ENCODE results near the gene NHSL1. TPM values are rescaled to one million over a fixed set of nuclear protein-coding genes. Genes with fewer than 3 reads are reported as not detected.
A peak's percentile ranks its signal among the peaks of the same experiment; 100 is the strongest.

NHSL1 gene
- polyA plus RNA-seq, 3 donors: 0.06 to 2.8 (median 0.51) TPM

DNA sequence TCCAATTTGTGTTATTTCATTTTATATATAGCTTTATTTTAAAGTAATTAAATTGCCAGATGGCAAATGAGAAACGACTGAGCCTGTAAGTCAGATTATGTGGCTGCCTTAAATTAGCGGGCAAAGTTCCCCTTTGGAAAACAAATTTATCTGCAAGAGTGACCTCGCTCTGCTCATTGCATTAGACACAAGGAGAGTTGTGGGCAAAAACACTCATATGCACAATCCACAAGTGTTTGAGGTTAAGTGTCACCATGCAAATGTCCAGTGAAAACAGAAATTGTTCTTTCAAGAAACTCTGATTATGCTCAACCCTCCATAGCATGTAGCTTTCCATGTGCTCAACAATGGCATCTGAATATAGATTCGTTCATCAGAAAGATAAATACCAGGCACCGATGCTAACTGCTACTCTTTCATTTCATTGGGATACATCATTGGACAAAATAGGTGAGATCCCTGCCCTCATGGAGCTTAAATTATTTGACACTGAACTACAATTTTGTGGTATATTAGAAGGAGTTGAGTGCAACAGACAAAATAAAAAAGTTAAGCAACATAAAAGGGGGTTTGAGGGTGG, 1.7 kb upstream of the NHSL1 start:
- no peaks in the 10 kb centered on the region for H4K20me1 ChIP-seq (ENCODE audit: insufficient read depth, low read length)
- H3K9ac ChIP-seq (ENCODE audit: insufficient read depth, low read length, poor library complexity, severe bottlenecking): no peak overlapping the region
- WGBS (ENCODE audit: insufficient coverage): 50% methylated on average over 1 of the region's 5 CpGs
- no peak for DNase-seq
- peaks cover 0 to 3% (median 0%) of the 10 kb centered on the region in 7 donors for H3K9me3 Mint-ChIP-seq
- no peak overlapping the region for H3K4me3 ChIP-seq (replicated peaks in 1 of 3; ENCODE audit: low read depth in 2 of 3, low read length in 3 of 3)
- H3K4me3 Mint-ChIP-seq: no peak overlapping the region
- H3K4me1 ChIP-seq (ENCODE audit: control insufficient read depth in 1 of 2, insufficient read depth in 2 of 2, low read length in 2 of 2): peaks cover 32 to 36% of the 10 kb centered on the region in 2 donors
- H3K27ac Mint-ChIP-seq: no peak overlapping the region
- H3K27ac ChIP-seq (ENCODE audit: low read depth in 1 of 2, low read length in 2 of 2): no peak overlapping the region
- intact Hi-C loops (cut with micrococcal nuclease): loop anchor here in 1 of 2 donors (10.0 kb wide), 1 partner anchor 46 kb away; no protein-coding TSS in a partner anchor
- H2AFZ ChIP-seq (ENCODE audit: insufficient read depth, low read depth, low read length, poor library complexity, severe bottlenecking): no peak overlapping the region
- H3K27me3 Mint-ChIP-seq (ENCODE audit: low read depth in 3 of 3): peaks cover 0 to 2% (median 1%) of the 10 kb centered on the region in 3 donors
- no peaks in the 10 kb centered on the region for H3K9me3 ChIP-seq (replicated peaks in 1 of 2; ENCODE audit: control insufficient read depth in 1 of 2, insufficient read depth in 1 of 2, low read length in 2 of 2)
- H3K36me3 Mint-ChIP-seq: no peaks in the 10 kb centered on the region
- H3K36me3 ChIP-seq (replicated peaks in 1 of 2; ENCODE audit: control insufficient read depth in 1 of 2, insufficient read depth in 2 of 2, low read length in 2 of 2): no peaks in the 10 kb centered on the region
- H3K4me1 Mint-ChIP-seq: peaks cover 51% of the 10 kb centered on the region
- H3K4me2 ChIP-seq (replicated peaks; ENCODE audit: extremely low read depth, low read length, poor library complexity, severe bottlenecking): no peak overlapping the region
- no peaks in the 10 kb centered on the region for H3K79me2 ChIP-seq (ENCODE audit: insufficient read depth, low read length)
- no peaks in the 10 kb centered on the region for H3K27me3 ChIP-seq (ENCODE audit: control insufficient read depth in 2 of 2, insufficient read depth in 2 of 2, low read length in 2 of 2)
- TF ChIP-seq, protein P1, sequence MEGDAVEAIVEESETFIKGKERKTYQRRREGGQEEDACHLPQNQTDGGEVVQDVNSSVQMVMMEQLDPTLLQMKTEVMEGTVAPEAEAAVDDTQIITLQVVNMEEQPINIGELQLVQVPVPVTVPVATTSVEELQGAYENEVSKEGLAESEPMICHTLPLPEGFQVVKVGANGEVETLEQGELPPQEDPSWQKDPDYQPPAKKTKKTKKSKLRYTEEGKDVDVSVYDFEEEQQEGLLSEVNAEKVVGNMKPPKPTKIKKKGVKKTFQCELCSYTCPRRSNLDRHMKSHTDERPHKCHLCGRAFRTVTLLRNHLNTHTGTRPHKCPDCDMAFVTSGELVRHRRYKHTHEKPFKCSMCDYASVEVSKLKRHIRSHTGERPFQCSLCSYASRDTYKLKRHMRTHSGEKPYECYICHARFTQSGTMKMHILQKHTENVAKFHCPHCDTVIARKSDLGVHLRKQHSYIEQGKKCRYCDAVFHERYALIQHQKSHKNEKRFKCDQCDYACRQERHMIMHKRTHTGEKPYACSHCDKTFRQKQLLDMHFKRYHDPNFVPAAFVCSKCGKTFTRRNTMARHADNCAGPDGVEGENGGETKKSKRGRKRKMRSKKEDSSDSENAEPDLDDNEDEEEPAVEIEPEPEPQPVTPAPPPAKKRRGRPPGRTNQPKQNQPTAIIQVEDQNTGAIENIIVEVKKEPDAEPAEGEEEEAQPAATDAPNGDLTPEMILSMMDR (IDR thresholded peaks at IDR 0.05): no peak

DNA sequence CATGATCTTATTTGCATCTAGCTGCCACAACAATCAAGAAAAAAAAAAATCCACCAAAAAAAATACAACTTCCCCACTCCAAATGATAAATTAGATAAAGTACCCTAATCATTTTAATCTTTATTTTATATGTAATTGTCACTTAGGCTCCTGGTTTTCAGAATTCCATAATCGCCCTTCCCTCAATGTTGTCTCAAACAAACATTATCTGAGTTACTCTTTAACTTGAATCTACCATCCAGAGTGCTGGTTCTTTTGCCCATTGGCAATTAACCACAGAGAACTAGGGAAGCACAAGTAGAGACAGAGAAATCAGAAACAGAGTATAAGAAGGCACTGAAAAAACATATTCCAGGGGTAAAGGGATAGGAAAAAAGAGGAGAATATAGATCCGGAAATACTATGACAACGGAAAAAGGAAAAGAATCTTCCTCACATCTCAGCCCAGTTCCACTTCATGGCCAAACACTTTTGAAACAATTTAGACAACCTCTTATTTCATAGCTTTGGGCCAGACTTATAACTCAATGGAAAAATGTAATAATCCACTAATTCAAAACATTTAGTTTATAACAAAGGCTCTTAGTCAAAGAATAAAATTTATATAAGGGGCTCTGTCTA, 861 bp upstream of the NHSL1 start:
- no CpG with 5 or more reads among the region's 3 CpGs for WGBS (ENCODE audit: insufficient coverage)
- Histone ChIP-seq H3K4me2 (replicated peaks; ENCODE audit: extremely low read depth, low read length, poor library complexity, severe bottlenecking) (no peak overlapping the region), H2AFZ (ENCODE audit: insufficient read depth, low read depth, low read length, poor library complexity, severe bottlenecking) (no peak overlapping the region), H3K9ac (ENCODE audit: insufficient read depth, low read length, poor library complexity, severe bottlenecking) (no peak overlapping the region), H3K79me2 (ENCODE audit: insufficient read depth, low read length) (no peaks in the 10 kb centered on the region), H3K4me1 (ENCODE audit: control insufficient read depth in 1 of 2, insufficient read depth in 2 of 2, low read length in 2 of 2) (peaks cover 32 to 36% of the 10 kb centered on the region in 2 donors), H3K9me3 (replicated peaks in 1 of 2; ENCODE audit: control insufficient read depth in 1 of 2, insufficient read depth in 1 of 2, low read length in 2 of 2) (no peaks in the 10 kb centered on the region), H3K4me3 (replicated peaks in 1 of 3; ENCODE audit: low read depth in 2 of 3, low read length in 3 of 3) (no peak overlapping the region), H4K20me1 (ENCODE audit: insufficient read depth, low read length) (no peaks in the 10 kb centered on the region), H3K36me3 (replicated peaks in 1 of 2; ENCODE audit: control insufficient read depth in 1 of 2, insufficient read depth in 2 of 2, low read length in 2 of 2) (no peaks in the 10 kb centered on the region), H3K27me3 (ENCODE audit: control insufficient read depth in 2 of 2, insufficient read depth in 2 of 2, low read length in 2 of 2) (no peaks in the 10 kb centered on the region), H3K27ac (ENCODE audit: low read depth in 1 of 2, low read length in 2 of 2) (no peak overlapping the region)
- Mint-ChIP-seq H3K27me3 (ENCODE audit: low read depth in 3 of 3) (peaks cover 0 to 2% (median under 1%) of the 10 kb centered on the region in 3 donors), H3K4me3 (no peak overlapping the region), H3K9me3 (peaks cover 0 to 7% (median 2%) of the 10 kb centered on the region in 7 donors), H3K27ac (peak overlapping the region in 1 of 7 donors; percentile 71), H3K4me1 (peaks cover 51% of the 10 kb centered on the region), H3K36me3 (peaks cover 0 to 4% of the 10 kb centered on the region in 2 donors)
- intact Hi-C loops (cut with micrococcal nuclease): loop anchor here in 1 of 2 donors (10.0 kb wide), 1 partner anchor 45 kb away; no protein-coding TSS in a partner anchor
- TF ChIP-seq, protein P1 (IDR thresholded peaks at IDR 0.05): no peak
- DNase-seq: no peak
